SU-DHL-6 (cell line): ENCODE measurements around the gene RAB11A.
"Not testable (repeated sequence)": the region's sequence is repeated elsewhere in the genome, so short reads cannot be mapped to it uniquely, and the experiment has no call there.

Experiments
- H2AFZ ChIP-seq: fragments of 200-600 bp; sonication (generic); 2 replicates; pipeline ENCODE4 v1.6.1; 2014; ENCODE audit warnings: low read depth, mild to moderate bottlenecking, moderate library complexity, mixed read lengths, antibody characterized with exemption, low read length; ENCODE audit not compliant: severe bottlenecking
- H3F3A ChIP-seq: fragments of 200-600 bp; shearing (Covaris generic); 2 replicates; pipeline ENCODE4 v1.6.0; 2016; ENCODE audit warnings: antibody characterized with exemption, mild to moderate bottlenecking; ENCODE audit not compliant: insufficient read depth
- H3K27ac ChIP-seq: fragments of 200-600 bp; sonication (generic); 2 replicates; pipeline ENCODE4 v1.5.1; 2016; ENCODE audit warnings: low read depth, mild to moderate bottlenecking, low read length, moderate library complexity, mixed read lengths
- H3K27me3 ChIP-seq: fragments of 200-600 bp; sonication (generic), shearing (Covaris generic); 2 replicates; pipeline ENCODE4 v1.6.0; 2014; ENCODE audit warnings: mild to moderate bottlenecking, low read length
- H3K36me3 ChIP-seq: fragments of 200-600 bp; sonication (generic); 2 replicates; pipeline ENCODE4 v1.6.1; 2014; ENCODE audit warnings: mild to moderate bottlenecking, low read length, mixed read lengths
- H3K4me2 ChIP-seq: fragments of 300-600, 200-600 bp; shearing (Covaris generic), sonication (generic); 2 replicates; pipeline ENCODE4 v1.6.0; 2014; ENCODE audit warnings: low read length, low read depth, mild to moderate bottlenecking; ENCODE audit not compliant: poor library complexity, severe bottlenecking
- H3K4me3 ChIP-seq: fragments of 200-600 bp; sonication (generic); 2 replicates; pipeline ENCODE4 v1.5.1; 2014; ENCODE audit warnings: antibody characterized with exemption, low read length, mild to moderate bottlenecking, mixed read lengths; ENCODE audit not compliant: insufficient read depth, poor library complexity, severe bottlenecking
- H3K79me2 ChIP-seq: fragments of 200-600 bp; sonication (generic); 2 replicates; pipeline ENCODE4 v1.6.1; 2014; ENCODE audit warnings: mild to moderate bottlenecking, low read length, moderate library complexity; ENCODE audit not compliant: insufficient read depth
- H3K9ac ChIP-seq: fragments of 200-600 bp; sonication (generic); 2 replicates; pipeline ENCODE4 v1.7.0; 2014; ENCODE audit warnings: mild to moderate bottlenecking, low read length
- H3K9me2 ChIP-seq: fragments of 200-600 bp; sonication (generic); replicated peaks from 2 replicates; pipeline ENCODE4 v1.6.1; 2014; ENCODE audit warnings: low read length; ENCODE audit not compliant: insufficient read depth
- H3K9me3 ChIP-seq: fragments of 200-600 bp; sonication (generic); 2 replicates; pipeline ENCODE4 v1.6.1; 2014; ENCODE audit warnings: low read length, mixed read lengths; ENCODE audit not compliant: insufficient read depth
- H4K20me1 ChIP-seq: fragments of 200-600 bp; sonication (generic); 2 replicates; pipeline ENCODE4 v1.6.1; 2014; ENCODE audit warnings: low read depth, mild to moderate bottlenecking, antibody characterized with exemption, low read length, moderate library complexity, mixed read lengths
- CTCF ChIP-seq: fragments of 200-600 bp; sonication (generic); IDR thresholded peaks from one replicate; pipeline ENCODE4 v1.5.1; 2017; ENCODE audit warnings: antibody characterized with exemption, mild to moderate bottlenecking, low read length, moderate library complexity; ENCODE audit not compliant: insufficient read depth, poor library complexity, severe bottlenecking
- EZH2phosphoT487 ChIP-seq: fragments of 200-600 bp; sonication (generic), shearing (Covaris generic); conservative IDR thresholded peaks from 2 replicates; pipeline ENCODE4 v1.6.1; 2018; ENCODE audit warnings: mild to moderate bottlenecking, antibody characterized with exemption, low read length, moderate library complexity, mixed read lengths

RAB11A gene

DNA sequence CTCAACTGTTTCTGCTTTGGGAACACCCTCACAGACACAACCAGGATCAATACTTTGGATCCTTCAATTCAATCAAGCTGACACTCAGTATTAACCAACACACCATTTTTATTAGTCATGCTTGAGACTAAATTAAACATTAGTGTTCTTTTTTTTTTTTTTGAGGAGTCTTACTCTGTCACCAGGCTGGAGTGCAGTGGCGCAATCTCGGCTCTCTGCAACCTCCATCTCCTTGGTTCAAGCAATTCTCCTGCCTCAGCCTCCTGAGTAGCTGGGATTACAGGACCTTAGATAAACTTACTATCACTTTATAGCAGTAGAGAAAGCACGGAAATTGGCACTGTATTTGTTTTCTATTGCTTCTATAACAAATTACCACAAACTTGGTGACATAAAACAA is 2.0 kb upstream of the RAB11A start:
- Histone ChIP-seq H3K9me2 (no peaks in the 10 kb centered on the region), H2AFZ (no peak overlapping the region), H3K36me3 (no peaks in the 10 kb centered on the region), H3K27ac (no peak overlapping the region), H3K9me3 (no peaks in the 10 kb centered on the region), H3F3A (peaks cover 10% of the 10 kb centered on the region; the same call in 1 of the 2 replicates), H3K79me2 (peaks cover 28% of the 10 kb centered on the region), H3K4me3 (no peak overlapping the region), H3K9ac (no peak overlapping the region), H3K27me3 (no peaks in the 10 kb centered on the region), H4K20me1 (peaks cover 8% of the 10 kb centered on the region), H3K4me2 (no peak overlapping the region)
- TF ChIP-seq EZH2phosphoT487 (no peak), CTCF (no peak)

- H3K9ac ChIP-seq, H3F3A ChIP-seq, H3K27ac ChIP-seq, H3K27me3 ChIP-seq, H3K4me3 ChIP-seq, H3K9me3 ChIP-seq, H2AFZ ChIP-seq, H3K36me3 ChIP-seq, H3K9me2 ChIP-seq, H3K4me2 ChIP-seq: not testable (repeated sequence)
- H3K79me2 ChIP-seq = peaks cover 35% of the 10 kb centered on the region
- H4K20me1 ChIP-seq = peaks cover 11% of the 10 kb centered on the region
Measured at GRCh38 chr15:65867933-65868332, 1.4 kb upstream of the RAB11A start.

GRCh38 chr15:65868546-65869125 is 655 bp upstream of the RAB11A start:
- no peaks in the 10 kb centered on the region; the same call in 1 of the 2 replicates for H3K36me3 ChIP-seq
- H3K9me3 ChIP-seq = no peaks in the 10 kb centered on the region
- peak overlapping the region; percentile 98 for H3K4me2 ChIP-seq
- no peaks in the 10 kb centered on the region for H3K9me2 ChIP-seq
- TF ChIP-seq EZH2phosphoT487 (no peak), CTCF (no peak)
- peaks cover 4% of the 10 kb centered on the region; the same call in 1 of the 2 replicates for H3F3A ChIP-seq
- peaks cover 42% of the 10 kb centered on the region for H3K79me2 ChIP-seq
- peak overlapping the region; percentile 77 for H3K27ac ChIP-seq
- H3K9ac ChIP-seq = peak overlapping the region; percentile 90
- peaks cover 16% of the 10 kb centered on the region for H4K20me1 ChIP-seq
- H2AFZ ChIP-seq = peak overlapping the region; percentile 49
- peak overlapping the region; percentile 95 for H3K4me3 ChIP-seq
- no peaks in the 10 kb centered on the region for H3K27me3 ChIP-seq
